HEK293 (cell line): ENCODE measurements around the gene KIAA1671.

Experiments used
- BCL6B ChIP-seq: fragments of 450-650 bp; formaldehyde crosslinking; IDR thresholded peaks from 2 replicates; pipeline ENCODE4 v1.5.1; 2017; ENCODE audit warnings: missing biosample characterization, missing genetic modification characterization
- GFI1B ChIP-seq: fragments of 450-650 bp; formaldehyde crosslinking; IDR thresholded peaks from 2 replicates; pipeline ENCODE4 v1.5.1; 2016; ENCODE audit warnings: missing biosample characterization, missing genetic modification characterization
- KLF10 ChIP-seq: fragments of 450-650 bp; IDR thresholded peaks from 2 replicates; pipeline ENCODE4 v1.5.1; 2018; ENCODE audit warnings: missing biosample characterization, mild to moderate bottlenecking, missing genetic modification characterization
- TRIM28 ChIP-seq: IDR thresholded peaks from 2 replicates; pipeline ENCODE4 v1.6.1; 2011; ENCODE audit warnings: low read length, control low read depth, borderline replicate concordance
- YY1 ChIP-seq: fragments of 450-650 bp; formaldehyde crosslinking; IDR thresholded peaks from 2 replicates; pipeline ENCODE4 v1.5.1; 2018; ENCODE audit warnings: missing biosample characterization, missing genetic modification characterization
- ZBTB17 ChIP-seq: fragments of 450-650 bp; formaldehyde crosslinking; IDR thresholded peaks from 2 replicates; pipeline ENCODE4 v1.5.1; 2016; ENCODE audit warnings: missing biosample characterization, missing genetic modification characterization
- ZFP41 ChIP-seq: fragments of 450-650 bp; formaldehyde crosslinking; IDR thresholded peaks from 2 replicates; pipeline ENCODE4 v1.5.1; 2016; ENCODE audit warnings: missing biosample characterization, missing genetic modification characterization, borderline replicate concordance
- ZNF114 ChIP-seq: fragments of 450-650 bp; formaldehyde crosslinking; IDR thresholded peaks from 2 replicates; pipeline ENCODE4 v1.5.0; 2017; ENCODE audit warnings: missing biosample characterization, missing genetic modification characterization
- ZNF266 ChIP-seq: fragments of 450-650 bp; formaldehyde crosslinking; IDR thresholded peaks from 2 replicates; pipeline ENCODE4 v1.5.1; 2016; ENCODE audit warnings: missing biosample characterization, missing genetic modification characterization, low read depth
- ZNF341 ChIP-seq: fragments of 450-650 bp; formaldehyde crosslinking; IDR thresholded peaks from 2 replicates; pipeline ENCODE4; 2016; ENCODE audit warnings: low read depth, missing biosample characterization, missing genetic modification characterization
- ZNF366 ChIP-seq: fragments of 450-650 bp; formaldehyde crosslinking; conservative IDR thresholded peaks from 2 replicates; pipeline ENCODE4 v1.5.1; 2016; ENCODE audit warnings: missing biosample characterization, missing genetic modification characterization
- ZNF394 ChIP-seq: fragments of 450-650 bp; formaldehyde crosslinking; IDR thresholded peaks from 2 replicates; pipeline ENCODE4 v1.5.1; 2016; ENCODE audit warnings: missing biosample characterization, missing genetic modification characterization, mild to moderate bottlenecking, moderate library complexity, borderline replicate concordance
- ZNF423 ChIP-seq: fragments of 450-650 bp; formaldehyde crosslinking; IDR thresholded peaks from 2 replicates; pipeline ENCODE4 v1.5.1; 2016; ENCODE audit warnings: missing biosample characterization, missing genetic modification characterization
- ZNF558 ChIP-seq: fragments of 450-650 bp; formaldehyde crosslinking; IDR thresholded peaks from 2 replicates; pipeline ENCODE4 v1.5.1; 2016; ENCODE audit warnings: missing biosample characterization, missing genetic modification characterization
- ZNF610 ChIP-seq: fragments of 450-650 bp; formaldehyde crosslinking; IDR thresholded peaks from 2 replicates; pipeline ENCODE4 v1.5.1; 2016; ENCODE audit warnings: missing biosample characterization, missing genetic modification characterization, borderline replicate concordance
- ZNF624 ChIP-seq: fragments of 450-650 bp; formaldehyde crosslinking; IDR thresholded peaks from 2 replicates; pipeline ENCODE4 v1.5.1; 2017; ENCODE audit warnings: missing biosample characterization, missing genetic modification characterization
- ZNF660 ChIP-seq: fragments of 450-650 bp; IDR thresholded peaks from 2 replicates; pipeline ENCODE4 v1.5.1; 2018; ENCODE audit warnings: missing biosample characterization, mild to moderate bottlenecking, missing genetic modification characterization
- TF ChIP-seq, protein P1 (sequence below): fragments of 450-650 bp; formaldehyde crosslinking; IDR thresholded peaks from 2 replicates; pipeline ENCODE4 v1.5.1; 2016; ENCODE audit warnings: missing biosample characterization, missing genetic modification characterization
- TF ChIP-seq, protein P2 (sequence below): fragments of 450-650 bp; formaldehyde crosslinking; IDR thresholded peaks from 2 replicates; pipeline ENCODE4 v1.5.1; 2016; ENCODE audit warnings: missing biosample characterization, missing genetic modification characterization, borderline replicate concordance
- TF ChIP-seq, protein P3 (sequence below): IDR thresholded peaks from 2 replicates; pipeline ENCODE4 v1.6.1; 2011; ENCODE audit warnings: mild to moderate bottlenecking, low read depth, low read length, borderline replicate concordance
- TF ChIP-seq, protein P4 (sequence below): fragments of 450-650 bp; formaldehyde crosslinking; conservative IDR thresholded peaks from 2 replicates; pipeline ENCODE4 v1.5.1; 2016; ENCODE audit warnings: low read depth, missing biosample characterization, missing genetic modification characterization
- TF ChIP-seq, protein P5 (sequence below): fragments of 450-650 bp; formaldehyde crosslinking; IDR thresholded peaks from 2 replicates; pipeline ENCODE4 v1.5.1; 2016; ENCODE audit warnings: missing biosample characterization, missing genetic modification characterization

The KIAA1671 gene

GRCh38 chr22:25235547-25236290, 283.2 kb downstream of the KIAA1671 start (continued):
- TF ChIP-seq, protein P1, sequence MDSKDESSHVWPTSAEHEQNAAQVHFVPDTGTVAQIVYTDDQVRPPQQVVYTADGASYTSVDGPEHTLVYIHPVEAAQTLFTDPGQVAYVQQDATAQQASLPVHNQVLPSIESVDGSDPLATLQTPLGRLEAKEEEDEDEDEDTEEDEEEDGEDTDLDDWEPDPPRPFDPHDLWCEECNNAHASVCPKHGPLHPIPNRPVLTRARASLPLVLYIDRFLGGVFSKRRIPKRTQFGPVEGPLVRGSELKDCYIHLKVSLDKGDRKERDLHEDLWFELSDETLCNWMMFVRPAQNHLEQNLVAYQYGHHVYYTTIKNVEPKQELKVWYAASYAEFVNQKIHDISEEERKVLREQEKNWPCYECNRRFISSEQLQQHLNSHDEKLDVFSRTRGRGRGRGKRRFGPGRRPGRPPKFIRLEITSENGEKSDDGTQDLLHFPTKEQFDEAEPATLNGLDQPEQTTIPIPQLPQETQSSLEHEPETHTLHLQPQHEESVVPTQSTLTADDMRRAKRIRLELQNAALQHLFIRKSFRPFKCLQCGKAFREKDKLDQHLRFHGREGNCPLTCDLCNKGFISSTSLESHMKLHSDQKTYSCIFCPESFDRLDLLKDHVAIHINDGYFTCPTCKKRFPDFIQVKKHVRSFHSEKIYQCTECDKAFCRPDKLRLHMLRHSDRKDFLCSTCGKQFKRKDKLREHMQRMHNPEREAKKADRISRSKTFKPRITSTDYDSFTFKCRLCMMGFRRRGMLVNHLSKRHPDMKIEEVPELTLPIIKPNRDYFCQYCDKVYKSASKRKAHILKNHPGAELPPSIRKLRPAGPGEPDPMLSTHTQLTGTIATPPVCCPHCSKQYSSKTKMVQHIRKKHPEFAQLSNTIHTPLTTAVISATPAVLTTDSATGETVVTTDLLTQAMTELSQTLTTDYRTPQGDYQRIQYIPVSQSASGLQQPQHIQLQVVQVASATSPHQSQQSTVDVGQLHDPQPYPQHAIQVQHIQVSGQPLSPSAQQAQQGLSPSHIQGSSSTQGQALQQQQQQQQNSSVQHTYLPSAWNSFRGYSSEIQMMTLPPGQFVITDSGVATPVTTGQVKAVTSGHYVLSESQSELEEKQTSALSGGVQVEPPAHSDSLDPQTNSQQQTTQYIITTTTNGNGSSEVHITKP (tag by site-specific recombination), result no peak
- TF ChIP-seq ZBTB17 (peak; percentile 52; the same call in 1 of the 2 replicates), ZFP41 (tag by site-specific recombination) (no peak), YY1 (tag by site-specific recombination) (no peak), ZNF266 (tag by site-specific recombination) (no peak), BCL6B (tag by site-specific recombination) (peak; percentile 79), ZNF624 (tag by site-specific recombination) (no peak), ZNF423 (no peak), ZNF114 (tag by site-specific recombination) (no peak), KLF10 (no peak), ZNF660 (no peak), ZNF610 (no peak), TRIM28 (no peak), ZNF394 (tag by site-specific recombination) (no peak), ZNF558 (no peak), GFI1B (no peak), ZNF341 (no peak), ZNF366 (tag by site-specific recombination) (peak; percentile 36; the same call in 1 of the 2 replicates)
- TF ChIP-seq, protein P2, sequence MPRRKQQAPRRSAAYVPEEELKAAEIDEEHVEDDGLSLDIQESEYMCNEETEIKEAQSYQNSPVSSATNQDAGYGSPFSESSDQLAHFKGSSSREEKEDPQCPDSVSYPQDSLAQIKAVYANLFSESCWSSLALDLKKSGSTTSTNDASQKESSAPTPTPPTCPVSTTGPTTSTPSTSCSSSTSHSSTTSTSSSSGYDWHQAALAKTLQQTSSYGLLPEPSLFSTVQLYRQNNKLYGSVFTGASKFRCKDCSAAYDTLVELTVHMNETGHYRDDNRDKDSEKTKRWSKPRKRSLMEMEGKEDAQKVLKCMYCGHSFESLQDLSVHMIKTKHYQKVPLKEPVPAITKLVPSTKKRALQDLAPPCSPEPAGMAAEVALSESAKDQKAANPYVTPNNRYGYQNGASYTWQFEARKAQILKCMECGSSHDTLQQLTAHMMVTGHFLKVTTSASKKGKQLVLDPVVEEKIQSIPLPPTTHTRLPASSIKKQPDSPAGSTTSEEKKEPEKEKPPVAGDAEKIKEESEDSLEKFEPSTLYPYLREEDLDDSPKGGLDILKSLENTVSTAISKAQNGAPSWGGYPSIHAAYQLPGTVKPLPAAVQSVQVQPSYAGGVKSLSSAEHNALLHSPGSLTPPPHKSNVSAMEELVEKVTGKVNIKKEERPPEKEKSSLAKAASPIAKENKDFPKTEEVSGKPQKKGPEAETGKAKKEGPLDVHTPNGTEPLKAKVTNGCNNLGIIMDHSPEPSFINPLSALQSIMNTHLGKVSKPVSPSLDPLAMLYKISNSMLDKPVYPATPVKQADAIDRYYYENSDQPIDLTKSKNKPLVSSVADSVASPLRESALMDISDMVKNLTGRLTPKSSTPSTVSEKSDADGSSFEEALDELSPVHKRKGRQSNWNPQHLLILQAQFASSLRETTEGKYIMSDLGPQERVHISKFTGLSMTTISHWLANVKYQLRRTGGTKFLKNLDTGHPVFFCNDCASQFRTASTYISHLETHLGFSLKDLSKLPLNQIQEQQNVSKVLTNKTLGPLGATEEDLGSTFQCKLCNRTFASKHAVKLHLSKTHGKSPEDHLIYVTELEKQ, result no peak
- TF ChIP-seq, protein P3, sequence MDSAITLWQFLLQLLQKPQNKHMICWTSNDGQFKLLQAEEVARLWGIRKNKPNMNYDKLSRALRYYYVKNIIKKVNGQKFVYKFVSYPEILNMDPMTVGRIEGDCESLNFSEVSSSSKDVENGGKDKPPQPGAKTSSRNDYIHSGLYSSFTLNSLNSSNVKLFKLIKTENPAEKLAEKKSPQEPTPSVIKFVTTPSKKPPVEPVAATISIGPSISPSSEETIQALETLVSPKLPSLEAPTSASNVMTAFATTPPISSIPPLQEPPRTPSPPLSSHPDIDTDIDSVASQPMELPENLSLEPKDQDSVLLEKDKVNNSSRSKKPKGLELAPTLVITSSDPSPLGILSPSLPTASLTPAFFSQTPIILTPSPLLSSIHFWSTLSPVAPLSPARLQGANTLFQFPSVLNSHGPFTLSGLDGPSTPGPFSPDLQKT, result no peak
- TF ChIP-seq, protein P4, sequence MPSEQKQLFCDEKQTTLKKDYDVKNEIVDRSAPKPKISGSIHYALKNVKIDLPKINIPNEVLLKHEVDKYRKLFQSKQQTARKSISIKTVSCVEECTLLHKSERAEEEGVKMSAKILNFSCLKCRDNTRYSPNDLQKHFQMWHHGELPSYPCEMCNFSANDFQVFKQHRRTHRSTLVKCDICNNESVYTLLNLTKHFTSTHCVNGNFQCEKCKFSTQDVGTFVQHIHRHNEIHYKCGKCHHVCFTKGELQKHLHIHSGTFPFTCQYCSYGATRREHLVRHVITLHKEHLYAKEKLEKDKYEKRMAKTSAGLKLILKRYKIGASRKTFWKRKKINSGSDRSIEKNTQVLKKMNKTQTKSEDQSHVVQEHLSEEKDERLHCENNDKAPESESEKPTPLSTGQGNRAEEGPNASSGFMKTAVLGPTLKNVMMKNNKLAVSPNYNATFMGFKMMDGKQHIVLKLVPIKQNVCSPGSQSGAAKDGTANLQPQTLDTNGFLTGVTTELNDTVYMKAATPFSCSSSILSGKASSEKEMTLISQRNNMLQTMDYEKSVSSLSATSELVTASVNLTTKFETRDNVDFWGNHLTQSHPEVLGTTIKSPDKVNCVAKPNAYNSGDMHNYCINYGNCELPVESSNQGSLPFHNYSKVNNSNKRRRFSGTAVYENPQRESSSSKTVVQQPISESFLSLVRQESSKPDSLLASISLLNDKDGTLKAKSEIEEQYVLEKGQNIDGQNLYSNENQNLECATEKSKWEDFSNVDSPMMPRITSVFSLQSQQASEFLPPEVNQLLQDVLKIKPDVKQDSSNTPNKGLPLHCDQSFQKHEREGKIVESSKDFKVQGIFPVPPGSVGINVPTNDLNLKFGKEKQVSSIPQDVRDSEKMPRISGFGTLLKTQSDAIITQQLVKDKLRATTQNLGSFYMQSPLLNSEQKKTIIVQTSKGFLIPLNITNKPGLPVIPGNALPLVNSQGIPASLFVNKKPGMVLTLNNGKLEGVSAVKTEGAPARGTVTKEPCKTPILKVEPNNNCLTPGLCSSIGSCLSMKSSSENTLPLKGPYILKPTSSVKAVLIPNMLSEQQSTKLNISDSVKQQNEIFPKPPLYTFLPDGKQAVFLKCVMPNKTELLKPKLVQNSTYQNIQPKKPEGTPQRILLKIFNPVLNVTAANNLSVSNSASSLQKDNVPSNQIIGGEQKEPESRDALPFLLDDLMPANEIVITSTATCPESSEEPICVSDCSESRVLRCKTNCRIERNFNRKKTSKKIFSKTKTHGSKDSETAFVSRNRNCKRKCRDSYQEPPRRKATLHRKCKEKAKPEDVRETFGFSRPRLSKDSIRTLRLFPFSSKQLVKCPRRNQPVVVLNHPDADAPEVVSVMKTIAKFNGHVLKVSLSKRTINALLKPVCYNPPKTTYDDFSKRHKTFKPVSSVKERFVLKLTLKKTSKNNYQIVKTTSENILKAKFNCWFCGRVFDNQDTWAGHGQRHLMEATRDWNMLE (tag by site-specific recombination), result no peak
- TF ChIP-seq, protein P5, sequence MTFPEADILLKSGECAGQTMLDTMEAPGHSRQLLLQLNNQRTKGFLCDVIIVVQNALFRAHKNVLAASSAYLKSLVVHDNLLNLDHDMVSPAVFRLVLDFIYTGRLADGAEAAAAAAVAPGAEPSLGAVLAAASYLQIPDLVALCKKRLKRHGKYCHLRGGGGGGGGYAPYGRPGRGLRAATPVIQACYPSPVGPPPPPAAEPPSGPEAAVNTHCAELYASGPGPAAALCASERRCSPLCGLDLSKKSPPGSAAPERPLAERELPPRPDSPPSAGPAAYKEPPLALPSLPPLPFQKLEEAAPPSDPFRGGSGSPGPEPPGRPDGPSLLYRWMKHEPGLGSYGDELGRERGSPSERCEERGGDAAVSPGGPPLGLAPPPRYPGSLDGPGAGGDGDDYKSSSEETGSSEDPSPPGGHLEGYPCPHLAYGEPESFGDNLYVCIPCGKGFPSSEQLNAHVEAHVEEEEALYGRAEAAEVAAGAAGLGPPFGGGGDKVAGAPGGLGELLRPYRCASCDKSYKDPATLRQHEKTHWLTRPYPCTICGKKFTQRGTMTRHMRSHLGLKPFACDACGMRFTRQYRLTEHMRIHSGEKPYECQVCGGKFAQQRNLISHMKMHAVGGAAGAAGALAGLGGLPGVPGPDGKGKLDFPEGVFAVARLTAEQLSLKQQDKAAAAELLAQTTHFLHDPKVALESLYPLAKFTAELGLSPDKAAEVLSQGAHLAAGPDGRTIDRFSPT (tag by site-specific recombination), result no peak
